ENCODE data around the gene SRGAP1. TPM values are rescaled to one million over a fixed set of nuclear protein-coding genes. Genes with fewer than 3 reads are reported as not detected.
A peak's percentile ranks its signal among the peaks of the same experiment; 100 is the strongest.

The SRGAP1 gene
- total and polyA plus RNA-seq, 2 of the 4 experiments (the other 2 are of a cell fraction): 10.0 to 10.2 TPM

GRCh38 chr12:63849106-63849620 lies 4.7 kb downstream of the SRGAP1 start:
- WGBS, 2 experiments (ENCODE audit: extremely low coverage in 2 of 2, insufficient read length in 1 of 2): 20% methylated on average over 1 of the region's 1 CpG; no CpG with 5 or more reads in 1 of the 2 experiments
- no TSS peak for BruUV-seq (replicated peaks)

More at GRCh38 chr12:63849106-63849620, 4.7 kb downstream of the SRGAP1 start:
- no peak overlapping the region for H3K56ac ChIP-seq (ENCODE audit: extremely low read depth, insufficient read depth, low read length)
- no peak overlapping the region for H3K4me3 ChIP-seq (ENCODE audit: insufficient read depth, low read depth, low read length)
- no peak overlapping the region for H3K14ac ChIP-seq (replicated peaks; ENCODE audit: low read depth, low read length)
- H3K9me3 ChIP-seq (ENCODE audit: control insufficient read depth, insufficient read depth, low read length): no peaks in the 10 kb centered on the region
- no peaks in the 10 kb centered on the region for H3K27me3 ChIP-seq (ENCODE audit: control insufficient read depth, insufficient read depth, low read length)
- no peak for TF ChIP-seq ELK1 (IDR thresholded peaks at IDR 0.05; ENCODE audit: borderline replicate concordance, low read depth, low read length)
- no peak for TF ChIP-seq NFE2L2 (IDR thresholded peaks at IDR 0.05; ENCODE audit: low read depth, low read length)
- TF ChIP-seq RFX5 (IDR thresholded peaks at IDR 0.05; ENCODE audit: low read depth, low read length): no peak
- no peak for TF ChIP-seq MAFK (IDR thresholded peaks at IDR 0.05; ENCODE audit: low read depth, low read length)
- TF ChIP-seq RCOR1 (IDR thresholded peaks at IDR 0.05; ENCODE audit: insufficient replicate concordance, low read length): no peak
- TF ChIP-seq POLR2A (IDR thresholded peaks at IDR 0.05; ENCODE audit: low read depth, low read length): no peak
- no peak for TF ChIP-seq FOS (IDR thresholded peaks at IDR 0.05; ENCODE audit: low read depth, low read length)
- TF ChIP-seq USF2 (IDR thresholded peaks at IDR 0.05; ENCODE audit: low read depth, low read length): no peak
- TF ChIP-seq CHD1 (IDR thresholded peaks at IDR 0.05; ENCODE audit: low read depth, low read length): no peak
- TF ChIP-seq RAD21 (IDR thresholded peaks at IDR 0.05; ENCODE audit: low read length): no peak
- TF ChIP-seq SMC3 (IDR thresholded peaks at IDR 0.05; ENCODE audit: low read depth, low read length): no peak
- no peak for TF ChIP-seq CEBPB (IDR thresholded peaks at IDR 0.05; ENCODE audit: low read depth, low read length)
- TF ChIP-seq MAZ (IDR thresholded peaks at IDR 0.05; ENCODE audit: borderline replicate concordance, low read depth, low read length): no peak
- TF ChIP-seq BHLHE40 (IDR thresholded peaks at IDR 0.05; ENCODE audit: low read depth, low read length): no peak
- no peak for TF ChIP-seq CTCF (conservative IDR thresholded peaks at IDR 0.05; ENCODE audit: low read depth, low read length)
- TF ChIP-seq MXI1 (IDR thresholded peaks at IDR 0.05; ENCODE audit: borderline replicate concordance, low read depth, low read length): no peak
- no peak overlapping the region for H4K8ac ChIP-seq (ENCODE audit: low read depth in 2 of 2, low read length in 2 of 2)
- no peak overlapping the region for H2AK9ac ChIP-seq (replicated peaks; ENCODE audit: low read depth, low read length, poor library complexity)
- no peak overlapping the region for H3K23ac ChIP-seq (ENCODE audit: low read depth, low read length)
- peaks cover 9% of the 10 kb centered on the region for H3K4me1 ChIP-seq (ENCODE audit: control insufficient read depth, insufficient read depth, low read length)
- ATAC-seq (ENCODE audit: low read depth) (no peak), DNase-seq (no peak)
- H3K9me1 ChIP-seq (ENCODE audit: insufficient read depth, low read length): peaks cover 19% of the 10 kb centered on the region
- H2AFZ ChIP-seq (replicated peaks; ENCODE audit: low read length, poor library complexity): no peak overlapping the region
- peaks cover 8% of the 10 kb centered on the region for H3K36me3 ChIP-seq (ENCODE audit: control insufficient read depth, insufficient read depth, low read length)
- H2BK20ac ChIP-seq (ENCODE audit: low read depth, low read length): no peak overlapping the region
- H3K4ac ChIP-seq (ENCODE audit: low read depth, low read length): no peak overlapping the region
- H3K4me2 ChIP-seq (ENCODE audit: low read depth, low read length): peak overlapping the region; percentile 69; the same call in 1 of the 2 replicates
- in situ Hi-C loops (cut with MboI; ENCODE audit: low sequenced_read_pairs) (loop anchor here (10.0 kb wide), 1 partner anchor 146 kb away; no protein-coding TSS in a partner anchor), dilution Hi-C loops (cut with HindIII; ENCODE audit: low sequenced_read_pairs, unreplicated experiment) (loop anchor here (25.0 kb wide), 1 partner anchor 413 kb away; no protein-coding TSS in a partner anchor), intact Hi-C loops (cut with micrococcal nuclease) (loop anchor here (5.0 kb wide), 1 partner anchor 158 kb away; no protein-coding TSS in a partner anchor)
- no peak overlapping the region for H4K91ac ChIP-seq (ENCODE audit: insufficient read depth, low read depth, low read length)
- H2BK5ac ChIP-seq (ENCODE audit: low read depth, low read length, poor library complexity, severe bottlenecking): no peak overlapping the region
- H2BK15ac ChIP-seq (ENCODE audit: low read depth, low read length): no peak overlapping the region
- H2AK5ac ChIP-seq (ENCODE audit: low read depth, low read length): no peak overlapping the region
- POLR2A ChIA-PET (ENCODE audit: unreplicated experiment): no interaction called here
- no peak overlapping the region for H3K18ac ChIP-seq (ENCODE audit: low read depth, low read length)
- H2BK120ac ChIP-seq (ENCODE audit: low read depth, low read length): no peak overlapping the region
- H3K9ac ChIP-seq (ENCODE audit: low read depth, low read length): no peak overlapping the region
- no peak overlapping the region for H4K5ac ChIP-seq (ENCODE audit: low read depth, low read length)
- peaks cover 58% of the 10 kb centered on the region for H4K20me1 ChIP-seq (ENCODE audit: insufficient read depth, low read length)
- H3K79me1 ChIP-seq (ENCODE audit: low read depth in 1 of 2, low read length in 2 of 2): peaks cover 0 to 28% of the 10 kb centered on the region in 2 experiments; a peak in 2 of 4 replicates
- CTCF ChIA-PET: no interaction called here
- H3K27ac ChIP-seq (ENCODE audit: insufficient read depth, low read length): no peak overlapping the region
